ENCODE results near the gene ITPK1. TPM values are rescaled to one million over a fixed set of nuclear protein-coding genes. Genes with fewer than 3 reads are reported as not detected.

ITPK1 gene
- total RNA-seq, 1 experiment from 2014 or later, result 37.7 TPM

GRCh38 chr14:93033983-93034670 is 81.6 kb downstream of the ITPK1 start:
- Histone ChIP-seq H3K9me3 (no peaks in the 10 kb centered on the region), H3K36me3 (no peaks in the 10 kb centered on the region), H3K4me3 (no peak overlapping the region), H3K27me3 (no peaks in the 10 kb centered on the region)
- no peak for DNase-seq

- no peak overlapping the region for H3K4me3 ChIP-seq
- H3K27me3 ChIP-seq, result no peaks in the 10 kb centered on the region
- DNase-seq, result no peak
- H3K9me3 ChIP-seq, result no peaks in the 10 kb centered on the region
- H3K36me3 ChIP-seq, result no peaks in the 10 kb centered on the region
Measured at GRCh38 chr14:93033084-93033982, 82.4 kb downstream of the ITPK1 start.

- peak; percentile 47 for DNase-seq
- Histone ChIP-seq H3K27me3 (no peaks in the 10 kb centered on the region), H3K9me3 (no peaks in the 10 kb centered on the region), H3K36me3 (no peaks in the 10 kb centered on the region), H3K4me3 (no peak overlapping the region)
Measured at GRCh38 chr14:93032421-93032936, 83.2 kb downstream of the ITPK1 start.

GRCh38 chr14:93031505-93032315 is 84.0 kb downstream of the ITPK1 start:
- H3K27me3 ChIP-seq, result no peaks in the 10 kb centered on the region
- no peaks in the 10 kb centered on the region for H3K9me3 ChIP-seq
- no peak overlapping the region for H3K4me3 ChIP-seq
- no peaks in the 10 kb centered on the region for H3K36me3 ChIP-seq
- no peak for DNase-seq

GRCh38 chr14:93030761-93031160 is 85.0 kb downstream of the ITPK1 start:
- Histone ChIP-seq H3K27me3 (no peaks in the 10 kb centered on the region), H3K36me3 (no peaks in the 10 kb centered on the region), H3K9me3 (no peaks in the 10 kb centered on the region), H3K4me3 (no peak overlapping the region)
- DNase-seq, result no peak

GRCh38 chr14:93029911-93030508 is 85.7 kb downstream of the ITPK1 start:
- Histone ChIP-seq H3K27me3 (no peaks in the 10 kb centered on the region), H3K36me3 (no peaks in the 10 kb centered on the region), H3K4me3 (no peak overlapping the region), H3K9me3 (no peaks in the 10 kb centered on the region)
- no peak for DNase-seq

GRCh38 chr14:93029417-93029816 is 86.3 kb downstream of the ITPK1 start:
- no peaks in the 10 kb centered on the region for H3K27me3 ChIP-seq
- H3K4me3 ChIP-seq, result no peak overlapping the region
- no peaks in the 10 kb centered on the region for H3K9me3 ChIP-seq
- no peak for DNase-seq
- H3K36me3 ChIP-seq, result no peaks in the 10 kb centered on the region

- no peak overlapping the region for H3K4me3 ChIP-seq
- no peaks in the 10 kb centered on the region for H3K36me3 ChIP-seq
- H3K27me3 ChIP-seq, result no peaks in the 10 kb centered on the region
- no peak for DNase-seq
- no peaks in the 10 kb centered on the region for H3K9me3 ChIP-seq
Measured at GRCh38 chr14:93028724-93029076, 87.0 kb downstream of the ITPK1 start.

- H3K27me3 ChIP-seq, result no peaks in the 10 kb centered on the region
- no peaks in the 10 kb centered on the region for H3K36me3 ChIP-seq
- H3K4me3 ChIP-seq, result no peak overlapping the region
- H3K9me3 ChIP-seq, result no peaks in the 10 kb centered on the region
- DNase-seq, result no peak
Measured at GRCh38 chr14:93027810-93028723, 87.7 kb downstream of the ITPK1 start.

GRCh38 chr14:93026339-93026738 is 89.4 kb downstream of the ITPK1 start:
- no peak for DNase-seq
- Histone ChIP-seq H3K9me3 (no peaks in the 10 kb centered on the region), H3K4me3 (no peak overlapping the region), H3K27me3 (no peaks in the 10 kb centered on the region), H3K36me3 (no peaks in the 10 kb centered on the region)

GRCh38 chr14:93025055-93025454 is 90.7 kb downstream of the ITPK1 start:
- no peak for DNase-seq
- no peaks in the 10 kb centered on the region for H3K27me3 ChIP-seq
- H3K36me3 ChIP-seq, result no peaks in the 10 kb centered on the region
- no peak overlapping the region for H3K4me3 ChIP-seq
- no peaks in the 10 kb centered on the region for H3K9me3 ChIP-seq

GRCh38 chr14:93024493-93024892 is 91.2 kb downstream of the ITPK1 start:
- H3K27me3 ChIP-seq, result no peaks in the 10 kb centered on the region
- no peak for DNase-seq
- H3K36me3 ChIP-seq, result no peaks in the 10 kb centered on the region
- no peak overlapping the region for H3K4me3 ChIP-seq
- H3K9me3 ChIP-seq, result no peaks in the 10 kb centered on the region

- no peak overlapping the region for H3K4me3 ChIP-seq
- H3K9me3 ChIP-seq, result no peaks in the 10 kb centered on the region
- H3K36me3 ChIP-seq, result no peaks in the 10 kb centered on the region
- H3K27me3 ChIP-seq, result no peaks in the 10 kb centered on the region
- no peak for DNase-seq
Measured at GRCh38 chr14:93023802-93024434, 91.8 kb downstream of the ITPK1 start.

- no peaks in the 10 kb centered on the region for H3K36me3 ChIP-seq
Measured at GRCh38 chr14:93023039-93023438, 92.7 kb downstream of the ITPK1 start.

GRCh38 chr14:93019970-93020369 is 95.8 kb downstream of the ITPK1 start:
- no peak for DNase-seq
- no peaks in the 10 kb centered on the region for H3K27me3 ChIP-seq
- H3K36me3 ChIP-seq, result no peaks in the 10 kb centered on the region
- no peaks in the 10 kb centered on the region for H3K9me3 ChIP-seq
- H3K4me3 ChIP-seq, result no peak overlapping the region

More at GRCh38 chr14:93023039-93023438, 92.7 kb downstream of the ITPK1 start:
- DNase-seq, result no peak
- Histone ChIP-seq H3K27me3 (no peaks in the 10 kb centered on the region), H3K4me3 (no peak overlapping the region), H3K9me3 (no peaks in the 10 kb centered on the region)
